WTC11 (cell line): ENCODE measurements around the gene MYPN. TPM values are rescaled to one million over a fixed set of nuclear protein-coding genes. Genes with fewer than 3 reads are reported as not detected.

ENCODE experiments used
- ATAC-seq: fragments of 200-7000 bp; cut with Tn5 transposase; 2 replicates; pipeline ENCODE4 v1.10.0; 2021; ENCODE audit warnings: mild to moderate bottlenecking, moderate library complexity
- CTCF ChIA-PET: fragments of 300-600 bp; sonication (Branson Sonifier 250); formaldehyde crosslinking; loops from one replicate; lab custom pipeline; 2021; ENCODE audit warnings: antibody characterized with exemption; lab: Charles Lee
- POLR2A ChIA-PET: fragments of 350-600 bp; sonication (Branson Sonifier 250); formaldehyde crosslinking; loops from one replicate; lab custom pipeline; 2021; ENCODE audit warnings: antibody characterized with exemption; lab: Charles Lee
- DNase-seq: peaks from one replicate; pipeline ENCODE4 v3.0.0; 2021; ENCODE audit warnings: low spot score
- H3K27ac Mint-ChIP-seq: 2 replicates; pipeline ENCODE4 v1.8.0; 2021; ENCODE audit warnings: mixed read lengths
- H3K27me3 Mint-ChIP-seq: 2 replicates; pipeline ENCODE4 v1.8.0; 2021; ENCODE audit warnings: low read depth, mild to moderate bottlenecking, moderate library complexity, mixed read lengths
- H3K36me3 Mint-ChIP-seq: 2 replicates; pipeline ENCODE4 v1.8.0; 2021; ENCODE audit warnings: mixed read lengths
- H3K4me1 Mint-ChIP-seq: 2 replicates; pipeline ENCODE4 v1.8.0; 2022; ENCODE audit warnings: mixed read lengths
- H3K4me3 Mint-ChIP-seq: 2 replicates; pipeline ENCODE4 v1.8.0; 2021; ENCODE audit warnings: mild to moderate bottlenecking, moderate library complexity, mixed read lengths
- H3K9me3 Mint-ChIP-seq: 2 replicates; pipeline ENCODE4 v1.8.0; 2021; ENCODE audit warnings: mixed read lengths
- AFF4 ChIP-seq: sonication (generic); formaldehyde crosslinking; IDR thresholded peaks from 2 replicates; pipeline ENCODE4 v1.8.1; 2023; ENCODE audit warnings: mild to moderate bottlenecking, missing genetic modification reagents, borderline replicate concordance
- ATF1 ChIP-seq: sonication (generic); formaldehyde crosslinking; IDR thresholded peaks from 2 replicates; pipeline ENCODE4 v1.8.1; 2023; ENCODE audit warnings: mild to moderate bottlenecking, moderate library complexity, missing genetic modification reagents
- CREB1 ChIP-seq: sonication (generic); formaldehyde crosslinking; IDR thresholded peaks from 2 replicates; pipeline ENCODE4 v1.8.0; 2023; ENCODE audit warnings: mild to moderate bottlenecking, missing genetic modification reagents
- ESRRA ChIP-seq: sonication (generic); formaldehyde crosslinking; IDR thresholded peaks from 2 replicates; pipeline ENCODE4 v1.8.1; 2022; ENCODE audit warnings: mild to moderate bottlenecking, missing genetic modification reagents, borderline replicate concordance
- JAZF1 ChIP-seq: fragments of 250-450 bp; sonication (Bioruptor Pico); IDR thresholded peaks from 2 replicates; pipeline ENCODE4 v1.9.0; 2021; ENCODE audit warnings: moderate library complexity, mild to moderate bottlenecking, inconsistent platforms
- MYBL2 ChIP-seq: sonication (generic); formaldehyde crosslinking; IDR thresholded peaks from 2 replicates; pipeline ENCODE4 v1.8.1; 2023; ENCODE audit warnings: mild to moderate bottlenecking, moderate library complexity, missing genetic modification reagents
- PREB ChIP-seq: sonication (generic); formaldehyde crosslinking; IDR thresholded peaks from 2 replicates; pipeline ENCODE4 v1.8.1; 2022; ENCODE audit warnings: mild to moderate bottlenecking, missing genetic modification reagents, moderate library complexity, borderline replicate concordance
- RORB ChIP-seq: fragments of 250-450 bp; sonication (Bioruptor Pico); IDR thresholded peaks from 2 replicates; pipeline ENCODE4 v1.9.0; 2021; ENCODE audit warnings: mild to moderate bottlenecking
- SMAD3 ChIP-seq: sonication (generic); formaldehyde crosslinking; IDR thresholded peaks from 2 replicates; pipeline ENCODE4 v1.8.0; 2022; ENCODE audit warnings: missing genetic modification reagents, mild to moderate bottlenecking, borderline replicate concordance
- TEAD1 ChIP-seq: sonication (generic); formaldehyde crosslinking; IDR thresholded peaks from 2 replicates; pipeline ENCODE4 v1.8.0; 2022; ENCODE audit warnings: mild to moderate bottlenecking, missing genetic modification reagents
- TP53 ChIP-seq: sonication (generic); formaldehyde crosslinking; IDR thresholded peaks from 2 replicates; pipeline ENCODE4 v1.8.1; 2023; ENCODE audit warnings: mild to moderate bottlenecking, missing genetic modification reagents
- ZNF121 ChIP-seq: sonication (generic); formaldehyde crosslinking; IDR thresholded peaks from 2 replicates; pipeline ENCODE4 v1.8.0; 2023; ENCODE audit warnings: missing genetic modification reagents
- ZNF219 ChIP-seq: sonication (generic); formaldehyde crosslinking; IDR thresholded peaks from 2 replicates; pipeline ENCODE4 v1.8.0; 2023; ENCODE audit warnings: missing genetic modification reagents, mild to moderate bottlenecking, borderline replicate concordance
- ZNF263 ChIP-seq: sonication (generic); formaldehyde crosslinking; IDR thresholded peaks from 2 replicates; pipeline ENCODE4 v1.8.1; 2022; ENCODE audit warnings: low read depth, mild to moderate bottlenecking, moderate library complexity, missing genetic modification reagents
- ZNF396 ChIP-seq: fragments of 250-450 bp; sonication (Bioruptor Pico); IDR thresholded peaks from 2 replicates; pipeline ENCODE4 v1.8.0; 2021; ENCODE audit warnings: mild to moderate bottlenecking, moderate library complexity, borderline replicate concordance
- ZNF425 ChIP-seq: fragments of 250-450 bp; sonication (Bioruptor Pico); conservative IDR thresholded peaks from 2 replicates; pipeline ENCODE4 v1.9.0; 2021; ENCODE audit warnings: mild to moderate bottlenecking
- total RNA-seq: library from RNA; stranded (reverse); gene quantifications from 3 replicates; pipeline ENCODE4 v1.2.3, GENCODE V29; 2021
- TF ChIP-seq, protein P1 (sequence below): sonication (generic); formaldehyde crosslinking; IDR thresholded peaks from 2 replicates; pipeline ENCODE4 v1.8.1; 2023; ENCODE audit warnings: mild to moderate bottlenecking, moderate library complexity, missing genetic modification reagents
- TF ChIP-seq, protein P2 (sequence below): fragments of 250-450 bp; sonication (Bioruptor Pico); IDR thresholded peaks from 2 replicates; pipeline ENCODE4 v1.8.0; 2021; ENCODE audit warnings: mild to moderate bottlenecking
- TF ChIP-seq, protein P3 (sequence below): fragments of 250-450 bp; sonication (Bioruptor Pico); IDR thresholded peaks from 2 replicates; pipeline ENCODE4 v1.9.0; 2021; ENCODE audit warnings: mild to moderate bottlenecking

Gene MYPN
- total RNA-seq, 1 experiment from 2014 or later = not detected

GRCh38 chr10:68077026-68077425 is 32.3 kb upstream of the MYPN start (continued):
- TF ChIP-seq AFF4 (CRISPR knock-in tag) (no peak), ZNF121 (CRISPR knock-in tag) (no peak), MYBL2 (no peak), ZNF396 (CRISPR knock-in tag) (no peak)
- TF ChIP-seq, protein P1, sequence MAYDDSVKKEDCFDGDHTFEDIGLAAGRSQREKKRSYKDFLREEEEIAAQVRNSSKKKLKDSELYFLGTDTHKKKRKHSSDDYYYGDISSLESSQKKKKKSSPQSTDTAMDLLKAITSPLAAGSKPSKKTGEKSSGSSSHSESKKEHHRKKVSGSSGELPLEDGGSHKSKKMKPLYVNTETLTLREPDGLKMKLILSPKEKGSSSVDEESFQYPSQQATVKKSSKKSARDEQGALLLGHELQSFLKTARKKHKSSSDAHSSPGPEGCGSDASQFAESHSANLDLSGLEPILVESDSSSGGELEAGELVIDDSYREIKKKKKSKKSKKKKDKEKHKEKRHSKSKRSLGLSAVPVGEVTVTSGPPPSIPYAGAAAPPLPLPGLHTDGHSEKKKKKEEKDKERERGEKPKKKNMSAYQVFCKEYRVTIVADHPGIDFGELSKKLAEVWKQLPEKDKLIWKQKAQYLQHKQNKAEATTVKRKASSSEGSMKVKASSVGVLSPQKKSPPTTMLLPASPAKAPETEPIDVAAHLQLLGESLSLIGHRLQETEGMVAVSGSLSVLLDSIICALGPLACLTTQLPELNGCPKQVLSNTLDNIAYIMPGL = no peak

- Mint-ChIP-seq H3K36me3 (no peaks in the 10 kb centered on the region), H3K27ac (no peak overlapping the region), H3K4me3 (no peak overlapping the region), H3K27me3 (no peaks in the 10 kb centered on the region; the same call in 1 of the 2 replicates), H3K4me1 (peaks cover 17% of the 10 kb centered on the region), H3K9me3 (no peaks in the 10 kb centered on the region)
- POLR2A ChIA-PET = no interaction called here
- ATAC-seq (no peak), DNase-seq (no peak)
- CTCF ChIA-PET = no interaction called here
- TF ChIP-seq, protein P2, sequence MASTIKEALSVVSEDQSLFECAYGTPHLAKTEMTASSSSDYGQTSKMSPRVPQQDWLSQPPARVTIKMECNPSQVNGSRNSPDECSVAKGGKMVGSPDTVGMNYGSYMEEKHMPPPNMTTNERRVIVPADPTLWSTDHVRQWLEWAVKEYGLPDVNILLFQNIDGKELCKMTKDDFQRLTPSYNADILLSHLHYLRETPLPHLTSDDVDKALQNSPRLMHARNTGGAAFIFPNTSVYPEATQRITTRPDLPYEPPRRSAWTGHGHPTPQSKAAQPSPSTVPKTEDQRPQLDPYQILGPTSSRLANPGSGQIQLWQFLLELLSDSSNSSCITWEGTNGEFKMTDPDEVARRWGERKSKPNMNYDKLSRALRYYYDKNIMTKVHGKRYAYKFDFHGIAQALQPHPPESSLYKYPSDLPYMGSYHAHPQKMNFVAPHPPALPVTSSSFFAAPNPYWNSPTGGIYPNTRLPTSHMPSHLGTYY (CRISPR knock-in tag) = no peak
- TF ChIP-seq, protein P1 = no peak
- TF ChIP-seq, protein P3, sequence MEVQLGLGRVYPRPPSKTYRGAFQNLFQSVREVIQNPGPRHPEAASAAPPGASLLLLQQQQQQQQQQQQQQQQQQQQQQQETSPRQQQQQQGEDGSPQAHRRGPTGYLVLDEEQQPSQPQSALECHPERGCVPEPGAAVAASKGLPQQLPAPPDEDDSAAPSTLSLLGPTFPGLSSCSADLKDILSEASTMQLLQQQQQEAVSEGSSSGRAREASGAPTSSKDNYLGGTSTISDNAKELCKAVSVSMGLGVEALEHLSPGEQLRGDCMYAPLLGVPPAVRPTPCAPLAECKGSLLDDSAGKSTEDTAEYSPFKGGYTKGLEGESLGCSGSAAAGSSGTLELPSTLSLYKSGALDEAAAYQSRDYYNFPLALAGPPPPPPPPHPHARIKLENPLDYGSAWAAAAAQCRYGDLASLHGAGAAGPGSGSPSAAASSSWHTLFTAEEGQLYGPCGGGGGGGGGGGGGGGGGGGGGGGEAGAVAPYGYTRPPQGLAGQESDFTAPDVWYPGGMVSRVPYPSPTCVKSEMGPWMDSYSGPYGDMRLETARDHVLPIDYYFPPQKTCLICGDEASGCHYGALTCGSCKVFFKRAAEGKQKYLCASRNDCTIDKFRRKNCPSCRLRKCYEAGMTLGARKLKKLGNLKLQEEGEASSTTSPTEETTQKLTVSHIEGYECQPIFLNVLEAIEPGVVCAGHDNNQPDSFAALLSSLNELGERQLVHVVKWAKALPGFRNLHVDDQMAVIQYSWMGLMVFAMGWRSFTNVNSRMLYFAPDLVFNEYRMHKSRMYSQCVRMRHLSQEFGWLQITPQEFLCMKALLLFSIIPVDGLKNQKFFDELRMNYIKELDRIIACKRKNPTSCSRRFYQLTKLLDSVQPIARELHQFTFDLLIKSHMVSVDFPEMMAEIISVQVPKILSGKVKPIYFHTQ = no peak
- TF ChIP-seq PREB (no peak), ESRRA (CRISPR knock-in tag) (no peak), ATF1 (CRISPR knock-in tag) (no peak), CREB1 (CRISPR knock-in tag) (no peak), TP53 (CRISPR knock-in tag) (no peak), ZNF425 (CRISPR knock-in tag) (no peak), ZNF219 (CRISPR knock-in tag) (no peak), SMAD3 (no peak), JAZF1 (no peak), RORB (CRISPR knock-in tag) (no peak), ZNF263 (CRISPR knock-in tag) (no peak), TEAD1 (CRISPR knock-in tag) (no peak)
Observed at GRCh38 chr10:68079434-68079833, 29.9 kb upstream of the MYPN start.
